Measurements from ENCODE around the gene POLR2C. TPM values are rescaled to one million over a fixed set of nuclear protein-coding genes. Genes with fewer than 3 reads are reported as not detected.
"Not testable (repeated sequence)": the region's sequence is repeated elsewhere in the genome, so short reads cannot be mapped to it uniquely, and the experiment has no call there.

POLR2C gene
- total RNA-seq, 6 experiments from 2014 or later, result 66.0 to 79.4 (median 71.3) TPM

GRCh38 chr16:57489229-57489628 is 26.8 kb downstream of the POLR2C start:
- TF ChIP-seq CTCF (IDR thresholded peaks at IDR 0.05), result no peak
- no peak for DNase-seq
- Mint-ChIP-seq H3K4me1 (ENCODE audit: low read depth) (peaks cover 20% of the 10 kb centered on the region; the same call in 1 of the 2 replicates), H3K27ac (no peak overlapping the region), H3K36me3 (ENCODE audit: low read depth) (no peaks in the 10 kb centered on the region), H3K9me3 (no peaks in the 10 kb centered on the region), H3K4me3 (no peak overlapping the region), H3K27me3 (ENCODE audit: insufficient read depth) (peaks cover 21% of the 10 kb centered on the region)

- TF ChIP-seq CTCF (IDR thresholded peaks at IDR 0.05), result no peak
- H3K4me3 Mint-ChIP-seq, result no peak overlapping the region
- H3K4me1 Mint-ChIP-seq (ENCODE audit: low read depth), result no peaks in the 10 kb centered on the region
- H3K9me3 Mint-ChIP-seq, result no peaks in the 10 kb centered on the region
- peaks cover 42% of the 10 kb centered on the region for H3K27me3 Mint-ChIP-seq (ENCODE audit: insufficient read depth)
- no peak overlapping the region for H3K27ac Mint-ChIP-seq
- H3K36me3 Mint-ChIP-seq (ENCODE audit: low read depth), result no peaks in the 10 kb centered on the region
- DNase-seq, result no peak
Observed at GRCh38 chr16:57493767-57494166, 31.3 kb downstream of the POLR2C start.

GRCh38 chr16:57497121-57497520 is 34.6 kb downstream of the POLR2C start:
- Mint-ChIP-seq H3K27ac (no peak overlapping the region), H3K4me1 (ENCODE audit: low read depth) (no peaks in the 10 kb centered on the region), H3K27me3 (ENCODE audit: insufficient read depth) (peaks cover 50% of the 10 kb centered on the region), H3K4me3 (no peak overlapping the region), H3K36me3 (ENCODE audit: low read depth) (no peaks in the 10 kb centered on the region), H3K9me3 (no peaks in the 10 kb centered on the region)
- no peak for TF ChIP-seq CTCF (IDR thresholded peaks at IDR 0.05)
- DNase-seq, result no peak

- Mint-ChIP-seq H3K4me3 (no peak overlapping the region), H3K9me3 (no peaks in the 10 kb centered on the region), H3K36me3 (ENCODE audit: low read depth) (no peaks in the 10 kb centered on the region), H3K27me3 (ENCODE audit: insufficient read depth) (peaks cover 55% of the 10 kb centered on the region), H3K27ac (no peak overlapping the region), H3K4me1 (ENCODE audit: low read depth) (no peaks in the 10 kb centered on the region)
- TF ChIP-seq CTCF (IDR thresholded peaks at IDR 0.05), result no peak
- DNase-seq, result no peak
Observed at GRCh38 chr16:57498031-57498430, 35.6 kb downstream of the POLR2C start.

- H3K4me3 Mint-ChIP-seq; H3K27ac Mint-ChIP-seq; H3K9me3 Mint-ChIP-seq; DNase-seq; H3K4me1 Mint-ChIP-seq (ENCODE audit: low read depth); H3K36me3 Mint-ChIP-seq (ENCODE audit: low read depth): not testable (repeated sequence)
- peaks cover 57% of the 10 kb centered on the region for H3K27me3 Mint-ChIP-seq (ENCODE audit: insufficient read depth)
Observed at GRCh38 chr16:57499941-57500340, 37.5 kb downstream of the POLR2C start.

- DNase-seq, result no peak
- H3K27ac Mint-ChIP-seq, result no peak overlapping the region
- no peaks in the 10 kb centered on the region for H3K4me1 Mint-ChIP-seq (ENCODE audit: low read depth)
- TF ChIP-seq CTCF (IDR thresholded peaks at IDR 0.05), result no peak
- no peaks in the 10 kb centered on the region for H3K36me3 Mint-ChIP-seq (ENCODE audit: low read depth)
- peaks cover 57% of the 10 kb centered on the region for H3K27me3 Mint-ChIP-seq (ENCODE audit: insufficient read depth)
- no peak overlapping the region for H3K4me3 Mint-ChIP-seq
- H3K9me3 Mint-ChIP-seq, result no peaks in the 10 kb centered on the region
Observed at GRCh38 chr16:57500578-57501111, 38.2 kb downstream of the POLR2C start.
